Liver (tissue), 9 donors: ENCODE data around the gene OSBPL10. TPM values are rescaled to one million over a fixed set of nuclear protein-coding genes. Genes with fewer than 3 reads are reported as not detected.

Experiments
- DNase-seq: peaks from one replicate; pipeline ENCODE4 v3.0.0-alpha.2; 2017; ENCODE audit warnings: low spot score
- H3K27ac ChIP-seq, 2 donors: one replicate each; pipeline ENCODE4 v1.7.0; 2013; ENCODE audit warnings: inconsistent platforms in 2 of 2, low read length in 2 of 2, control low read depth in 1 of 2, low read depth in 1 of 2, mild to moderate bottlenecking in 1 of 2
- H3K27me3 ChIP-seq, 4 donors: one replicate each; pipeline versions ENCODE4 v1.6.1 to v1.7.0; 2013; ENCODE audit warnings: low read length in 3 of 4, inconsistent platforms in 1 of 4, mild to moderate bottlenecking in 1 of 4, moderate library complexity in 1 of 4; ENCODE audit not compliant: control insufficient read depth in 4 of 4, insufficient read depth in 4 of 4
- H3K36me3 ChIP-seq, 4 donors: one replicate each; pipeline versions ENCODE4 v1.6.1 to v1.7.0; 2013; ENCODE audit warnings: low read length in 3 of 4, mild to moderate bottlenecking in 3 of 4, low read depth in 1 of 4, moderate library complexity in 1 of 4; ENCODE audit not compliant: control insufficient read depth in 4 of 4, insufficient read depth in 3 of 4
- H3K4me1 ChIP-seq, 4 donors: one replicate each; pipeline versions ENCODE4 v1.6.1 to v1.7.0; 2013; ENCODE audit warnings: low read length in 3 of 4, mild to moderate bottlenecking in 3 of 4, moderate library complexity in 1 of 4; ENCODE audit not compliant: control insufficient read depth in 4 of 4, insufficient read depth in 4 of 4
- H3K4me3 ChIP-seq, 3 donors: one replicate each; pipeline versions ENCODE4 v1.6.1 to v1.7.0; 2013; ENCODE audit warnings: low read length in 3 of 3, control low read depth in 1 of 3, low read depth in 1 of 3, mild to moderate bottlenecking in 1 of 3
- H3K9ac ChIP-seq, 2 donors: one replicate each; pipeline ENCODE4 v1.7.0; 2013; ENCODE audit warnings: low read length in 2 of 2, mild to moderate bottlenecking in 2 of 2, moderate library complexity in 2 of 2, control low read depth in 1 of 2, low read depth in 1 of 2
- H3K9me3 ChIP-seq, 4 donors: one replicate each; pipeline versions ENCODE4 v1.6.1 to v1.7.0; 2013; ENCODE audit warnings: low read length in 3 of 4; ENCODE audit not compliant: control insufficient read depth in 4 of 4
- FOXA1 ChIP-seq: IDR thresholded peaks from 2 replicates; pipeline ENCODE4 v1.6.1; 2016; ENCODE audit warnings: antibody characterized with exemption
- FOXA2 ChIP-seq: IDR thresholded peaks from 2 replicates; pipeline ENCODE4 v1.6.1; 2016; ENCODE audit warnings: antibody characterized with exemption
- HNF4A ChIP-seq, 2 donors: conservative IDR thresholded peaks; 2 replicates each; pipeline ENCODE4 v1.6.1; 2016; ENCODE audit warnings: antibody characterized with exemption in 2 of 2, mild to moderate bottlenecking in 2 of 2
- HNF4G ChIP-seq: IDR thresholded peaks from 2 replicates; pipeline ENCODE4 v1.6.1; 2016; ENCODE audit warnings: antibody characterized with exemption
- JUND ChIP-seq, 2 donors: IDR thresholded peaks; 2 replicates each; pipeline ENCODE4 v1.6.1; 2016; ENCODE audit warnings: antibody characterized with exemption in 2 of 2
- NR2F2 ChIP-seq: IDR thresholded peaks from 2 replicates; pipeline ENCODE4 v1.6.1; 2016; ENCODE audit warnings: antibody characterized with exemption
- RAD21 ChIP-seq, 2 donors: IDR thresholded peaks; 2 replicates each; pipeline ENCODE4 v1.6.1; 2016; ENCODE audit warnings: antibody characterized with exemption in 2 of 2, mild to moderate bottlenecking in 2 of 2
- RXRA ChIP-seq, 2 donors: IDR thresholded peaks; 2 replicates each; pipeline ENCODE4 v1.6.1; 2017 to 2018; ENCODE audit warnings: antibody characterized with exemption in 2 of 2, mild to moderate bottlenecking in 1 of 2
- SP1 ChIP-seq: IDR thresholded peaks from 2 replicates; pipeline ENCODE4 v1.6.1; 2018; ENCODE audit warnings: antibody characterized with exemption, mild to moderate bottlenecking
- YY1 ChIP-seq: IDR thresholded peaks from 2 replicates; pipeline ENCODE4 v1.6.1; 2016; ENCODE audit warnings: antibody characterized with exemption, mild to moderate bottlenecking
- WGBS: extraction: QIAGEN DNeasy Blood & Tissue Kit; methylation state at CpG from one replicate; pipeline ENCODE4 v1.1.7; 2013; 5-methylcytosine and 5-hydroxymethylcytosine counted together
- polyA plus RNA-seq, 2 donors: library from polyadenylated mRNA; stranded (reverse) in 1 of 2; unstranded in 1 of 2; fragments of 200-250 nt in 1 of 2; fragments of >200 nt in 1 of 2; fragmentation: Nextera tagmentation in 1 of 2; extraction: Ambion mirVana in 1 of 2; gene quantifications; one replicate each; pipeline versions ENCODE4 v1.2.1 to v1.2.3, GENCODE V29; 2013 to 2015
- total RNA-seq, 2 donors: library from RNA; depleted of rRNA; stranded (reverse); fragments of >200 nt; gene quantifications; one replicate each; pipeline ENCODE4 v1.2.3, GENCODE V29; 2014
- TF ChIP-seq, protein P1 (sequence below): IDR thresholded peaks from 2 replicates; pipeline ENCODE4 v1.6.1; 2016; ENCODE audit warnings: antibody characterized with exemption, mild to moderate bottlenecking
- TF ChIP-seq, protein P2 (sequence below): IDR thresholded peaks from 2 replicates; pipeline ENCODE4 v1.6.1; 2016; ENCODE audit warnings: antibody characterized with exemption
- TF ChIP-seq, protein P3 (sequence below): IDR thresholded peaks from 2 replicates; pipeline ENCODE4 v1.6.1; 2016; ENCODE audit warnings: antibody characterized with exemption
- TF ChIP-seq, protein P4 (sequence below): fragments of 150-350 bp; IDR thresholded peaks from 2 replicates; pipeline ENCODE4 v1.5.1; 2017; ENCODE audit warnings: improper control_type of control experiment, low read depth, low read length; ENCODE audit not compliant: missing input control
- donor health status: healthy.
- donor health status: healthy.
- donor health status: healthy.
- donor health status: healthy.
- donor health status: healthy.

OSBPL10 gene
- total and polyA plus RNA-seq, 4 donors = 0.75 to 4.0 (median 1.7) TPM

DNA sequence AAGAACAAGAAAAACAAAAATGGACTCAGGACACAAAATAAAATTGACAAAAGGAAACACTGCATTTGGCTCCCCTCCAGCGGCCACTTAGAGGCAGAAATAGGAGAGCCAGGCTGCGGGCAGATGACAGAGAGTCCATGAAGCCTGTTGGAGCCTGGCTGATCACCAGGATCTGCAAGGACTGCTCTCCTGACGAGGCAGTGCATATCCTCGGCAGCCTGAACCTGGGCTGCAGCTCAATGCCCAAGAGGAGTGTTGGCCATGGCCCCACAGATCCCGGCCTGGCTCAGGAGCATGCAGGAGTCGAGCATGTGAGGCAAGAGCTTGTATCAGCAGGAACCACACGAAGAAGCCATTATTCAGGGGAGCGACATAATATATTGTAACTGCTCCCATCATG, 248.5 kb downstream of the OSBPL10 start:
- Histone ChIP-seq H3K27ac (no peak overlapping the region), H3K4me1 (peaks cover 0 to 10% (median 8%) of the 10 kb centered on the region in 4 donors), H3K36me3 (no peaks in the 10 kb centered on the region), H3K27me3 (no peaks in the 10 kb centered on the region), H3K9ac (no peak overlapping the region), H3K4me3 (no peak overlapping the region), H3K9me3 (no peaks in the 10 kb centered on the region)
- no peak for TF ChIP-seq JUND (IDR thresholded peaks at IDR 0.05)
- TF ChIP-seq, protein P1, sequence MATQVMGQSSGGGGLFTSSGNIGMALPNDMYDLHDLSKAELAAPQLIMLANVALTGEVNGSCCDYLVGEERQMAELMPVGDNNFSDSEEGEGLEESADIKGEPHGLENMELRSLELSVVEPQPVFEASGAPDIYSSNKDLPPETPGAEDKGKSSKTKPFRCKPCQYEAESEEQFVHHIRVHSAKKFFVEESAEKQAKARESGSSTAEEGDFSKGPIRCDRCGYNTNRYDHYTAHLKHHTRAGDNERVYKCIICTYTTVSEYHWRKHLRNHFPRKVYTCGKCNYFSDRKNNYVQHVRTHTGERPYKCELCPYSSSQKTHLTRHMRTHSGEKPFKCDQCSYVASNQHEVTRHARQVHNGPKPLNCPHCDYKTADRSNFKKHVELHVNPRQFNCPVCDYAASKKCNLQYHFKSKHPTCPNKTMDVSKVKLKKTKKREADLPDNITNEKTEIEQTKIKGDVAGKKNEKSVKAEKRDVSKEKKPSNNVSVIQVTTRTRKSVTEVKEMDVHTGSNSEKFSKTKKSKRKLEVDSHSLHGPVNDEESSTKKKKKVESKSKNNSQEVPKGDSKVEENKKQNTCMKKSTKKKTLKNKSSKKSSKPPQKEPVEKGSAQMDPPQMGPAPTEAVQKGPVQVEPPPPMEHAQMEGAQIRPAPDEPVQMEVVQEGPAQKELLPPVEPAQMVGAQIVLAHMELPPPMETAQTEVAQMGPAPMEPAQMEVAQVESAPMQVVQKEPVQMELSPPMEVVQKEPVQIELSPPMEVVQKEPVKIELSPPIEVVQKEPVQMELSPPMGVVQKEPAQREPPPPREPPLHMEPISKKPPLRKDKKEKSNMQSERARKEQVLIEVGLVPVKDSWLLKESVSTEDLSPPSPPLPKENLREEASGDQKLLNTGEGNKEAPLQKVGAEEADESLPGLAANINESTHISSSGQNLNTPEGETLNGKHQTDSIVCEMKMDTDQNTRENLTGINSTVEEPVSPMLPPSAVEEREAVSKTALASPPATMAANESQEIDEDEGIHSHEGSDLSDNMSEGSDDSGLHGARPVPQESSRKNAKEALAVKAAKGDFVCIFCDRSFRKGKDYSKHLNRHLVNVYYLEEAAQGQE = no peak
- TF ChIP-seq YY1 = no peak
- TF ChIP-seq, protein P2, sequence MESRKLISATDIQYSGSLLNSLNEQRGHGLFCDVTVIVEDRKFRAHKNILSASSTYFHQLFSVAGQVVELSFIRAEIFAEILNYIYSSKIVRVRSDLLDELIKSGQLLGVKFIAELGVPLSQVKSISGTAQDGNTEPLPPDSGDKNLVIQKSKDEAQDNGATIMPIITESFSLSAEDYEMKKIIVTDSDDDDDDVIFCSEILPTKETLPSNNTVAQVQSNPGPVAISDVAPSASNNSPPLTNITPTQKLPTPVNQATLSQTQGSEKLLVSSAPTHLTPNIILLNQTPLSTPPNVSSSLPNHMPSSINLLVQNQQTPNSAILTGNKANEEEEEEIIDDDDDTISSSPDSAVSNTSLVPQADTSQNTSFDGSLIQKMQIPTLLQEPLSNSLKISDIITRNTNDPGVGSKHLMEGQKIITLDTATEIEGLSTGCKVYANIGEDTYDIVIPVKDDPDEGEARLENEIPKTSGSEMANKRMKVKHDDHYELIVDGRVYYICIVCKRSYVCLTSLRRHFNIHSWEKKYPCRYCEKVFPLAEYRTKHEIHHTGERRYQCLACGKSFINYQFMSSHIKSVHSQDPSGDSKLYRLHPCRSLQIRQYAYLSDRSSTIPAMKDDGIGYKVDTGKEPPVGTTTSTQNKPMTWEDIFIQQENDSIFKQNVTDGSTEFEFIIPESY = no peak
- no peak for TF ChIP-seq RXRA (IDR thresholded peaks at IDR 0.05)
- no peak for TF ChIP-seq FOXA1
- TF ChIP-seq RAD21 (IDR thresholded peaks at IDR 0.05) = no peak
- no peak for TF ChIP-seq HNF4G
- TF ChIP-seq, protein P3, sequence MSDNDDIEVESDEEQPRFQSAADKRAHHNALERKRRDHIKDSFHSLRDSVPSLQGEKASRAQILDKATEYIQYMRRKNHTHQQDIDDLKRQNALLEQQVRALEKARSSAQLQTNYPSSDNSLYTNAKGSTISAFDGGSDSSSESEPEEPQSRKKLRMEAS = no peak
- TF ChIP-seq SP1 = no peak
- TF ChIP-seq FOXA2 = no peak
- TF ChIP-seq, protein P4, sequence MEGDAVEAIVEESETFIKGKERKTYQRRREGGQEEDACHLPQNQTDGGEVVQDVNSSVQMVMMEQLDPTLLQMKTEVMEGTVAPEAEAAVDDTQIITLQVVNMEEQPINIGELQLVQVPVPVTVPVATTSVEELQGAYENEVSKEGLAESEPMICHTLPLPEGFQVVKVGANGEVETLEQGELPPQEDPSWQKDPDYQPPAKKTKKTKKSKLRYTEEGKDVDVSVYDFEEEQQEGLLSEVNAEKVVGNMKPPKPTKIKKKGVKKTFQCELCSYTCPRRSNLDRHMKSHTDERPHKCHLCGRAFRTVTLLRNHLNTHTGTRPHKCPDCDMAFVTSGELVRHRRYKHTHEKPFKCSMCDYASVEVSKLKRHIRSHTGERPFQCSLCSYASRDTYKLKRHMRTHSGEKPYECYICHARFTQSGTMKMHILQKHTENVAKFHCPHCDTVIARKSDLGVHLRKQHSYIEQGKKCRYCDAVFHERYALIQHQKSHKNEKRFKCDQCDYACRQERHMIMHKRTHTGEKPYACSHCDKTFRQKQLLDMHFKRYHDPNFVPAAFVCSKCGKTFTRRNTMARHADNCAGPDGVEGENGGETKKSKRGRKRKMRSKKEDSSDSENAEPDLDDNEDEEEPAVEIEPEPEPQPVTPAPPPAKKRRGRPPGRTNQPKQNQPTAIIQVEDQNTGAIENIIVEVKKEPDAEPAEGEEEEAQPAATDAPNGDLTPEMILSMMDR = no peak
- TF ChIP-seq HNF4A (conservative IDR thresholded peaks at IDR 0.05) = no peak
- no peak for DNase-seq
- 82% methylated on average over 8 of the region's 8 CpGs for WGBS

DNA sequence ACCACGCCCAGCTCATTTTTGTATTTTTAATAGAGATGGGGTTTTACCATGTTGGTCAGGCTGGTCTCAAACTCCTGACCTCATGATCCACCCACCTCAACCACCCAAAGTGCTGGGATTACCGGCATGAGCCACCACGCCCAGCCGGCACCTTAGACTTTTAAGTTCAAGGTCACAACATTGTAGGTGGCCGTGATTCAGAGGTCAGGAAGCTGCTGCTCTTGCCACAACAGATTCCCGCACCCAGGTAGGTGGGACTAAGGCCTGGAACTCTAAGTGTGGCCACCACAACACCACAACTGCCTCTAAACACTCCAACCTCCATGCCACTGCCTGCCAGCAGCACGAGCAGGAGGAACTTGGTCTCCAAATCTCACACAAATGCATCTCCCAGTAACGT, 251.5 kb downstream of the OSBPL10 start:
- H3K4me3 ChIP-seq = no peak overlapping the region
- H3K27ac ChIP-seq = no peak overlapping the region
- WGBS = 73% methylated on average over 8 of the region's 8 CpGs
- no peak for TF ChIP-seq HNF4A (conservative IDR thresholded peaks at IDR 0.05)
- no peak for TF ChIP-seq NR2F2
- no peaks in the 10 kb centered on the region for H3K36me3 ChIP-seq
- DNase-seq = no peak
- H3K4me1 ChIP-seq = peaks cover 0 to 10% (median 8%) of the 10 kb centered on the region in 4 donors
- H3K9ac ChIP-seq = no peak overlapping the region
- H3K27me3 ChIP-seq = no peaks in the 10 kb centered on the region
- no peaks in the 10 kb centered on the region for H3K9me3 ChIP-seq
